Measurements from ENCODE around the gene COL4A6.

COL4A6 gene

GRCh38 chrX:108148524-108148923 is 289.7 kb downstream of the COL4A6 start:
- DNase-seq, result no peak

GRCh38 chrX:108138814-108139702 is 299.2 kb downstream of the COL4A6 start:
- no peak for DNase-seq

GRCh38 chrX:108134724-108135123 is 303.5 kb downstream of the COL4A6 start:
- DNase-seq, result no peak

- no peak for DNase-seq
These were observed 305.3 kb downstream of the COL4A6 start for GRCh38 chrX:108132876-108133275.

- no peak for DNase-seq
These were observed 306.2 kb downstream of the COL4A6 start for GRCh38 chrX:108132034-108132433.

GRCh38 chrX:108131471-108131870 is 306.8 kb downstream of the COL4A6 start:
- no peak for DNase-seq

- no peak for DNase-seq
These were observed 307.3 kb downstream of the COL4A6 start for GRCh38 chrX:108130889-108131288.

- no peak for DNase-seq
These were observed 311.1 kb downstream of the COL4A6 start for GRCh38 chrX:108127152-108127551.

- DNase-seq, result no peak
These were observed 311.6 kb downstream of the COL4A6 start for GRCh38 chrX:108126661-108127060.

- no peak for DNase-seq
These were observed 314.4 kb downstream of the COL4A6 start for GRCh38 chrX:108123591-108124366.

- peak; percentile 63 for DNase-seq
These were observed 315.5 kb downstream of the COL4A6 start for GRCh38 chrX:108122748-108123147.

- DNase-seq, result no peak
These were observed 316.9 kb downstream of the COL4A6 start for GRCh38 chrX:108121291-108121690.

GRCh38 chrX:108117988-108118387 is 320.2 kb downstream of the COL4A6 start:
- DNase-seq, result no peak

- no peak for DNase-seq
These were observed 323.7 kb downstream of the COL4A6 start for GRCh38 chrX:108114541-108114940.

Measured in islet precursor cell (in vitro differentiated cells).